Right lung (tissue), 5 donors: ENCODE measurements around the gene C22orf23. TPM values are rescaled to one million over a fixed set of nuclear protein-coding genes. Genes with fewer than 3 reads are reported as not detected.
"Not testable (repeated sequence)": the region's sequence is repeated elsewhere in the genome, so short reads cannot be mapped to it uniquely, and the experiment has no call there.

Source experiments
- DNase-seq, 2 donors: peaks; one replicate each; pipeline ENCODE4 v3.0.0-alpha.2; 2013
- polyA plus RNA-seq, 5 donors: library from polyadenylated mRNA; unstranded; fragments of 120-200 nt; gene quantifications; one replicate each; pipeline versions ENCODE4 v1.2.1 to v1.2.3, GENCODE V29; 2013; ENCODE audit warnings: inconsistent platforms in 1 of 5, low replicate concordance in 1 of 5; ENCODE audit not compliant: insufficient read length in 5 of 5, insufficient read depth in 1 of 5

The C22orf23 gene
- polyA plus RNA-seq, 5 donors, result 3.9 to 6.8 (median 4.4) TPM

DNA sequence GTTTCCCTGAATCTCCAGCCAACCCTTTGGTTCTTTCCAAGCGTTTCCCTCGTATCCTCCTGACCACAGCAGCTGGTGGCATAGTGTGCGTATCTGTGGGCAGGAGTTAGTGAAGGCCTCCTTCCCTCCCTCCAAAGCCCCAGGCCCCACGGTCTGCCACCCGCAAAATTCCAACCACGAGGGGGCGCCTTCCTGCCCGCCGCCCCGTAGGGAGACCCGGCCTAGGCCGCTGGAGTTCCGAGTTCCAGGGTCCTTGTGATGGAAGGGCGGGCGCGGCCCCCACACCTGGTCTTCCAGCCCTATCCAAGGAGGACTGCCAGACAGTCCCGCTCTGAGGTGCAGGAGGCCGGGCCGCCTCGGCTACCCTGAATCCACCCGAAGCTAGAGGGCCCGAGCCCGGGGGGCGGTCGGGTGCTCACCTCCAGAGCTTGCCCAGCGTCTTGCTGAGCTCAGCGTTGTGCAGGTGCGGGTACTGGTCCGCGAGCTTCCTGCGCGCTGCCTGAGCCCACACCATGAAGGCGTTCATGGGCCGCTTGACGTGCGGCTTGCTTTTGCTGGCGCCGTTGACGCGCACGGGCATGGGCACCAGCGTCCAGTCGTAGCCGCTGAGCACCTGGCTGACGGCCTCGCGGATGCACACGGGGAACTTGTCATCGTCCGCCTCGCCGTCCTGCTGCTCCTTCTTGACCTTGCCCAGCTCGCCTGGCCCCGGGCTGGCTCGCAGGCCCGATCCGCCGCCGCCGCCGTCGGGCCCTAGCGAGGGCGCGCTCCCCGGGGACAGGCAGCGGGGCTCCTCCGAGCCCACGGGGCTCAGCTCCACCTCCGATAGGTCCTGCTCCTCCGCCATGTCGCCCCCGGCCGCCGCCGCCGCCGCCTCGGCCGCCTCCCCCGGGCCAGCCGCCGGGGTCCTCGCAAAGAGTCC is 29.8 kb upstream of the C22orf23 start:
- DNase-seq, result no peak

DNA sequence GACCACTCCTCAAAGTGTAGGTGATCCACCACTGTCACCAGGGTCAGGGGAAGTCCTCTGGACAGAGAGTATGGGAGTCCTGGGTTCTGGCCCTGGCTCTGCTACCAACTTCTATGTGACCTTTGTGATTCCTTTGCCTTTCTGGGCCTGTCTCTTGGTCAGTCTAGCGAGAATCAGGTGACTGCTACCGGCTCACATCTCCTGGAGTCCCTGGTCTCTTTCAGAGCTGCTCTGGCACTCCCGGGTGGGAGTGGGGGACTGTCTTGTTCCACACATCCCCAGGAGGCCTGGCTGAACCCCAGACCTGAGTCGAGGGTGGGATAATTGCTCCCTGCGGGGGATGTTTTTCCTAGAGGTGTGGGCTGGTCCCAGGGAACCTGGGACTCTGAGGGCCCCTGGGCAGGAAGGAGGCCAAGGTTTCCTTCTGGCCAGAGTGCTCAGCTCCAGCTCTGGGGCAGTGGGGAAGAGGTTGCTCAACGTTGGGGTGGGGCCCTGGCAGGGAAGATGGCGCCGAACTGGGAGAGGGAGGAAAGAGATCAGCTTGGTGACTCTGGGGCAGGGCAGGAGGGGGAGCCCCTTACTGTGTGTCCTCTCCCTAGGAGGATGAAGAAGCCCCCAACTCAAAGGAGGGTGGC is 28.9 kb upstream of the C22orf23 start:
- DNase-seq, result no peak

DNA sequence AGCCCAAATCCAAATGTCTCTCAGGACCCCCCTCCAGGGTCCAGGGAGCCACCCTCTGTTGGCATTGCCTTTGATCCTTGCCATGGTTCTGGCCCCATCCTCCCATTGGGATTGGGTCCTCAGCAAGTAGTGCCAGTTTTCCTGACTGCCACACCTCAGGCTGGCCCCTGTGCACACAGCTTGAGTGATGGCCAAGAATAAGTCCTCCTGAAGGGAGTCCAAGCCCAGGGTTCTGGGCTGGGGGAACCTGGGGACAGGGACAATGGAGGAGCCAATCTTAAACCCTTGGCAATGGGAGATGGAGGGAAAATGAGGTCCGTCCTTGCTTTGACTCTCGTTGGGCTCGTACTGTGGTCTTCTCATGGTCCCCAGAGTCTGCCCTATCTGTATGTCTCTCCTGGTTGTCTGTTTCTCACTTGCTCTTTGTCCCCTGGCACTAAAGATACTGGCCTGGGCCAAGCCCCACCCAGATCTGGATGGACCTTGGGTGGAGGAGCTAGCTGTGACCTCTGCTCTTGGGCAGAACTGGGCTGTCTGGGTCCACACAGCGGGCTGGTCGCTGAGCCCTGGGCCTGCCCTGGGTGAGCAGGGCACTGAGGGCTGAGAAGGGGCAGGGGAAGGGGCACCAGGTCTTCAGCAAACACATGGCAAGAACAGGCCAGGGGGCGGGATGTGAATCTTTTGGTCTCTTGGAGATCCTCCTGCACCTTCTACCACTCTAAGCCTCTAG is 28.0 kb upstream of the C22orf23 start:
- no peak for DNase-seq

DNA sequence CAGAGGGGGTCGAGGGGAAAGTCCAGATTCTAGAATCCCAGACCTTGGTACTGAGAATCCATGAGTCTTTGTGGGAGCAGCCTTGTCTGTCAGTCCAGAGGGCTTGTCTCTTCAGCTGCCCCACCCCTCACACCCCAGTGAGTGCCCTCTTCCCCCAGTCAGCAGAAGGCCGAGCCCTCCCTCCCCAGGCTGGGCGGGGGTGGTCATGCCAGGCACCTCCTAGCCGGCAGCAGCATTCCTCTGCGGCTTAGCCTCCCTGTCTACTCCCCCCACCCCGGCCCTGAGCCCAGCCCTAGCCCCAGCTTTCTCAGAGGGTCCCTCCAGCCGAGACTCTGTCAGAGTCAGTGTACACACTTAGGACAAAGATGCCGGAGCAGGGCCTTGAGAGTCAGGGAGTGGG is 26.4 kb upstream of the C22orf23 start:
- DNase-seq, result no peak

DNA sequence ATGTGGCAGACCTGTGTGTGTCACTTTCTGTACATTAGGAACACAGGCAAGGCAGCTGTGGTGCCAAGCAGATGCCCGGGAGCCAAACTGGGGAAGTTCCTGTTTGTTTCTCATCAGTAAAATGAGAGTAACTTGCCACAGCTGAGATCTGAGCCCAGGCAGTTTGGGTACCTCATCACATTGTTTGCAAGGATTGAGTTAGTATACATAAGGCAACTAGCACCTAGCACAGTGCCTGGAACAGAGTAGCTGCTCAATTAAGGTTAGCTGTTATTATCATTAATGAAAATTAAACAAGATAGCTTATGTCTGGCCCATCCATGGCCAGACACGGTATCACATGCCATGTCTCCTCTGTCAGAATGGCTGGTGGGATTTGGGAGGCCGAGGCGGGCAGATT is 23.1 kb upstream of the C22orf23 start:
- no peak for DNase-seq

DNA sequence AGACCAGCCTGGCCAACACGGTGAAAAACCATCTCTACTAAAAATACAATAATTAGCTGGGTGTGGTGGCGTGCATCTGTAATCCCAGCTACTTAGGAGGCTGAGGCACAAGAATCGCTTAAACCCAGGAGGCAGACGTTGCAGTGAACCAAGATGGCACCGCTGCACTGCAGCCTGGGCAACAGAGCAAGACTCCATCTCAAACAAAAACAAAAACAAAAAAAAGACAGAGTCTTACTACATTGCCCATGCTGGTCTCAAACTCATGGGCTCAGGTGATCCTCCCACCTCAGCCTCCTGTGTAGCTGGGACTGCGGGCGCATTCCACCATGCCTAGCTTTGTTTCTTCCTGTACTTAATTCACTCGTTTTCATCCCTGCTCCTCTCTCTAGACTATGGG is 22.6 kb upstream of the C22orf23 start:
- not testable (repeated sequence) for DNase-seq

DNA sequence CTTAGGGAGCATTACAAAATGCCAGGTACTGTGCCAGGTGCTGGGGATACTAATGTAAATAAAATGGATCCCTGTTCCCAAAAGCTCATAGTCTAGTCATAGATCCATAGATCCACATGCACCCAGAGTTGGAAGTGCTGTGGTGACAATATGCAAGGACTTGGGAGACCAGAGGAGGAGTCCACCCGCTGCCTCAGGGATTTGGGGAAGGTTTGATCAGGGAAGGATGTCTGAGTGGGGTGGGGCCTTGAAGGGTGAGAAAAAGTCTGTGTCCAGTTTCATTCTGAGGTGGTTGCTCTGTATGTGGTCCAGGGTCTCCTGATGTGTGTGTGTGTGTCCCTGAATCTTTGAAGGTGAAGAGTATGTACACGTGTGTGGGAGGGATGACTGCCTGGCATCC is 21.8 kb upstream of the C22orf23 start:
- DNase-seq, result no peak

DNA sequence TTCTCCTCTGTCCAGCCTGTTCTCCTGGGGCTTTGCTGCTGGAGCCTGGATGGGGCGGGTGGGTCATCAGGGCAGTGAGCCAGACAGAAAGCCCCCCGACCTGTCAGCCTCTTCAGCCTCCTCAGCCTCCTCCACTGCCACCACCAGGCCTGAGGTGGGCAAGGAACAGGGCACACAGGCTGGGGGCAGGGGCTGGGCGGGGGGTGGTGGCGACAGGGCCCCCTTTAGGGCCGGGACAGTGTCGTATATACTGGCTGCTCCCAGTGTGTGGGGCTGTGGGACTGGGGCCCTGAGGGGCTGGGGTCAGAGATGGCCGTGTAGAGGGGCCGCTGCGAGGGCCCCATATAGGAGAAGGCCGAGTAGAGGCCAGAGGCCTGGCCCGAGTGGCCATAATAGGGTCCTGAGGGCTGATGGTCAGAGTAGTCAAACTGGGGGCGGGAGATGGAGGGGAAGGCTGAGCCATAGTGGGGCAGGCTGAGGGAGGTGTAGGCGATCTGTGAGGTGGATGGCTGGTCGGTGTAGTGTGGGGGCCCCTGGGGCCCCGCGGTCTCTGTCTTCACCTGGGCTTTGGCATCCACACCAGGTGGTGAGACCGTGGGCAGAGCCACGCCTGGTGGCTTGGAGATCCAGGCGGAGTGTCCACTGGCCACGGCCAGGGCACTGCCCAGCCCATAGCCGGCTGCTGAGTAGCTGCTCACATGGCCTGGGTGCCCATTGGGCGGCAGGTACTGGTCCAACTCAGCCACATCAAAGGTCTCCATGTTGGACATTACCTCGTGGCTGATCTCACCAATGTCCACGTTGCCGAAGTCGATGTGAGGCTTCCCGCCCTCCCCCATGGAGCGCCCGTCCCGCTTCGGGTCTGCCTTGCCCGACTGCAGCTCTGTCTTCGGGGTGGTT is 20.1 kb upstream of the C22orf23 start:
- no peak for DNase-seq

DNA sequence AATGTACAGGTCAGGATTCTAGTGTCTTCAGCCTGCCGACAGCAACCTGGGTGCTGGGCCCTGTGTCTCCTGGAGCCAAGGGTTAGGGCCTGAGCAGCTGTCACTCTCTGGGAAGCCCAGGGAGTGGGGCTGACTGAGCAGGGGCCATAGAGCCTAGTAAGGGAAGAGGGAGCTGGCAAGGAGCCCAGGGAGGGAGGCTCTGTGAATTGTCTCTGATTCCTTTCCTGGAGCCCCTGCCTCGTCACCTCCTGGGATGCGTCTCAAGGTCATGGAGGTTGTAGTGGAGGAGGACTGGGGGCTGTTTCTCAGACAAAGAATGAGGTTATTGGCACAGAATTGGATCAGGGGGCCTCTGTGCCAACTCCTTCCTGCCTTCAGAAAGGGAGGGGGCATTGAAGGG is 19.1 kb upstream of the C22orf23 start:
- no peak for DNase-seq

DNA sequence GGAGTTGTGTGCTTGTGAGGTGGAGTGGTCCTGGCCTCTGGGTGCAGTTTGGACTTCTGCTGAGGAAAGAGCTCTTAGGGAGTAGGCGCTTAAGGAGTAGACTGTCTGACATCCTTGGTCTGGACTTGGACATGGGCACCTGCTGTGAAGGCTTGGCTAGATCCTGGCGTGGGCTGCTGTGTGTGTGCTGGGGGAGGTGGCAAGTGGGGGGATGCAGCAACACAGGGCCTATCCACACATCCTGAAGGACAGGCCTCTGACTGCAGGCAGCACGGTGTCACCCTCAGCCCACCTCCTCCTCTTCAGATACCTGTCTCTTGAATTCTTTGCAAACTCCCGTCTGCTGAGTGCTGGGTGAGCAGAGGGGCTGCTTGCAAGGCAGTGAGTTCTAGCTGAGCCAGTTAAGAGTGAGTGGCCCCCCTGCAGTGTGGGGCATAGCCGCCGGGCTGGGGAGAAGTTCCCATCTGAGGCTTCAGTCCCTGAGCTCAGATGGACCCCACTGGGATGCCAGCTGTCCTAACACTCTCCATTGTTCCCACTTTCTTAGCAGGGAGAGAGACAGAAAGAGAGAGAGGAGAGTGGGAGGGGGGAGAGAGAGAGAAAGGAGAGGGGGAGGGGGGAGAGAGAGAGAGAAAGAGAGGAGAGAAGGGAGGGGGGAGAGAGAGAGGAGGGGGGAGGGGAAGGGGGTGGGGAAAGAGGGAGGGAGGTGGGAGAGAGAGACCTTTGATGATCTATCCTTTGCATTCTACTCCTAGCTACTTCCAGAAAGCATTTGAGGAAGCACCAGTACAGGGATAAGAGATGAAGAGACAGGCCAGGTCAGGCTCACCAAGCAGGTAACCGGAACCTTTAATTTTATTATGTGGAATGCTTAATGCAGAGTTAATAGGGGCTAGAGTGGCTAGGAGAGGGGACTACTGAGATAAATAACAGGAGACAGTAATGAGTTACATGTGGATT is 18.4 kb upstream of the C22orf23 start:
- DNase-seq, result no peak

DNA sequence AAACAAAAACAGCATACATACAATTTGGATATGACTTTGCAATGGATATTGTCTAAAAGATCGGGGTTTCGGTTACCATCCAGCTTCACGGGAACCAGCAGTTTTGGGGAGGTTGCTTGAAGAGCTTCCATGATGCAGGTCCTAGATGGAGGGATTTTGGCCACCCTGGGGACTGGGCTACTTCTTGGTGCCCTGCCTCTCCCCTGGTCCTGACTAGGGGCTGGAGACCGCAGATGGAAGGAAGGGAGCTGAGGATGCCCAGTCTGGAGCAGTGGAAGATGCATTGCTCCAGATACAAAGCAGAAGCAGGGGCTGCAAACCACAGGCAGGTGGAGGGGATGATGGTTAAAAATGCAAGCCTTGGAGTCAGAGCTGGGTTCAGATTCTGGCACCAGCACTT is 17.5 kb upstream of the C22orf23 start:
- no peak for DNase-seq

DNA sequence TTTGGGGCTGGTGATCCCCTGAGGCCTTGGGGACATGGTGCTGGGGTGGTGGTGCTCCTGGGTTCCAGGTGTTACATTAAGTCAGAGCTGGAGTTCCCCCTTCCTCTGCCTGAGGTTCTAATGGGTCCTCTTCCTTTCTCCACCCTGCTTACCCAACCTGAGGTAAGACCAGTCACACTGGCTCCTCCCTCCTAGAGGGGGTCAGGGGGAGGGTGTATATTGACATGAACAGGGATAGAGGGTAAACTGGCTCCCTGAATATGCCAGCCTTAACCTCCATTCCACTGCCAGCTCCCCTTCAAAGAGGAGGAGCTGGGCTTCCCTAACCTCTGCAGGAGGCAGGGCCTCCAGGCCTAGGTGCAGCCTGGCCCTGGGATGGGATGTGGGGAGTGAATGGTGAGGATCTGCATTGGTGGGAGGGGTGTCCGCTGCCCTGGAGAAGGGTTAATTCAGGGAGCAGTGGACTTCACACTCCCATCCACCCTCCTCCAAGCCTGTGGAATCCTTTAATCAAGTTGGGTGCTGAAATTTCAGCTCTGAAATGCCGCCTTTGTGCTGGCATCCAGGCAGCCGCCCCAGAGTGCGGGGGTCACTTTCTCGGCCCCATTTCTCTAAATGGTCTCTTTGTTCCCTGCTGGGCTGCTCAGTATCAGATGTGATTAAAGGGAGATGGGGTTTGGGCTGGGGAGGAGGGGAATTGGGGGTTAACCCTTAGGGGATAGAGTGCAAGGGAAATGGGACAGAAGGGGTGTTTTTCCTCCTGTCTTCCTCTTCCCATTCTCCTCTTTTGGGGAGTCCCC is 15.3 kb upstream of the C22orf23 start:
- no peak for DNase-seq

DNA sequence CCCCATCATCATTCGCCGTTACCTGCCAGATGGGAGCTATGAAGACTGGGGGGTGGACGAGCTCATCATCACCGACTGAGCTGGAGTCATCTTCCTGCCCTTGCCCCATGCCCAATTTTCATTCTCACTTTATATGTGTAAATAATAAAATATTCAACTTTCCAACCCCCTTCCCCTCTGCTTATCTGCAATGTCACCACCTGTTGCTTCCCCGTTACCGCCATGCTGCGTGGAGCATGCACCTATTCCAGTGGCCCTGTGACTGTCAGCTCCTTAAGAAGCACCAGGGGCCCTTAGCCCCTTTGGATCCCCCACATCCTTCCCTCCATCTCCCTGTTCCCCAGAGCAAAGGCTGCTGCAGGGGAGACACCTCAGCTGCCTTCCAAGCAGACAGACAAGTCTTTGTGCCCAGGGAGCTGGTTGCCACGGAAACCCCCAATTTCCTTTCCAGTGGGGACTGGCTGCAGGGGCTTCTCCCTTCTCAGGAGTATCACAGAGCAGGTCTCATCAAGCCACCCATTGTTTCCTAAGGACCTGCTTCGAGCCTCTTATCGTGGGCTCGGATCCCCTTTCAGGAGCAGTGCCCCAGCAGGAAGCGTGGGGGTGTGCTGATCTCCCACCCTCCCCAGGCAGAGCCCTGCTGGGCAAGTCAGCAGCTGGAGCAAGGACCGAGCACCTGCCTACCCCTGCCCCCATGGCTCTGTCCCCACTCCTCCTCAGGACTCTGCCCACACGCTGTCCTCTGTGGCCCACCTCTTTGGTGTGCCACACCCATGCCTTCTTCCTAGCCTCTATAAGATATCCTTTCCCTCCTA is 14.4 kb upstream of the C22orf23 start:
- DNase-seq, result no peak

DNA sequence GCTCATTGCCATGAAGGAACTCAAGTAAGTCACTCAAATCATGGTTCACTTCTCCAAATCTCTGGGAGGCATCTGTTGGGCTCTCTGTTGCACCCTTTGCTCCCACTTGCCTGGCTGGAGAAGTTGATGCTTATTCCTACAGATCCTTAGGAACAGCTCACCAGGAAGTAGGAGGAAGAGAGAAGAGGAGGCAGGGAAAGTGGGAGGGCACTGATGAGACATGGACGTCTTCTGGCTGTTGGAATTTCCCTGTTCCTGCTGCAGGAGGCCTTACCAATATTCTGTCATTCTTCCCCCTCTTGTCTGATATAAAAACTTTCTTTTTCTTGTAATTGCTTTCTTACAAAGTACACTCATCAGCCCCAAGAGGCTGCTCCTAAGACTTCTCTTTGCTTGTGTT is 13.7 kb upstream of the C22orf23 start:
- no peak for DNase-seq

DNA sequence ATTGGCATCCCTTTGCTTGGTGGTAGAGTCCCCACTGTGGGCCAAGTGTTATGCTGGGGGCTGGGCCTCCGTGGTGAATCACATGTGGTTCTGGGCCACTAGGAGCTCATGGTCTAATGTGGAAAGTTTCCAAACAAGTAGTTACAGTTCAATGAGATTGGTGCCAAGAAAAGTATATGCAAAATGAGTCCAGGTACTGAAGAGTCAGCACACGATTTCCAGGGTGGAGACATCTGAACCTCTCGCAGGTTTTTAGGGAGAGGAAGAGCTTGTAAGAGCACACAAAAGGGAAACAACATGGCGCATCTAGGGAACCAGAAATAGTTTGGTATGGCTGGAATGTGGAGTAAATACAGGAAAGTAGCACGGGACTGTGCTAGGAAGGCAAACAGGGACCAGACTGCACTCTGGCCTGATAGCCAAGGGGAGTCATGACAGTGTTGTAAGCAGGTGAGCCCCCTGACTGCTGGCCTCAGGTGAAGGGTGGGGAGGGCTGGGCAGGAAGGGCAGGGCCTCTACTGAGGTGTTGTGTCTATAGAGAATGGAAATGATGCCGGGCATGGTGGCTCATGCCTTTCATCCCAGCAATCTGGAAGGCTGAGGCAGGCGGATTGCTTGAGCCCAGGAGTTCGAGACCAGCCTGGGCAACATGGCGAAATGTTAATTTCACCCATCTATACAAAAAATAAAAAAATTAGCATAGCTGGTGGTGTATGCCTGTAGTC is 12.7 kb upstream of the C22orf23 start:
- DNase-seq, result no peak

DNA sequence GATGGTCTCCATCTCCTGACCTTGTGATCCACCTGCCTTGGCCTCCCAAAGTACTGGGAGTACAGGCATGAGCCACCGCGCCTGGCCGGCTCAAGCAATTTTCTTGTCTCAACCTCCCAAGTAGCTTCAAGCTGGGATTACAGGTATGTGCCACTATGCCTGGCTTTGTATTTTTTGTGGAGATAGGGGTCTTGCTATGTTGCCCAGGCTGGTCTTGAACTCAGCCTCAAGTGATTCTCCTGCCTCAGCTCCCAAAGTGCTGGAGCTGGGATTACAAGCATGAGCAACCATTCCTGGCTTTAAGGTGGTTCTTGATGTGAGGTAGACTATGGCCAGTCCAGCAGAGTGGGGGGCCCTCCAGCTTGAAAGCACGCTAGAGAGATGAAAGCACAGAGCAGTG is 7.7 kb upstream of the C22orf23 start:
- no peak for DNase-seq

DNA sequence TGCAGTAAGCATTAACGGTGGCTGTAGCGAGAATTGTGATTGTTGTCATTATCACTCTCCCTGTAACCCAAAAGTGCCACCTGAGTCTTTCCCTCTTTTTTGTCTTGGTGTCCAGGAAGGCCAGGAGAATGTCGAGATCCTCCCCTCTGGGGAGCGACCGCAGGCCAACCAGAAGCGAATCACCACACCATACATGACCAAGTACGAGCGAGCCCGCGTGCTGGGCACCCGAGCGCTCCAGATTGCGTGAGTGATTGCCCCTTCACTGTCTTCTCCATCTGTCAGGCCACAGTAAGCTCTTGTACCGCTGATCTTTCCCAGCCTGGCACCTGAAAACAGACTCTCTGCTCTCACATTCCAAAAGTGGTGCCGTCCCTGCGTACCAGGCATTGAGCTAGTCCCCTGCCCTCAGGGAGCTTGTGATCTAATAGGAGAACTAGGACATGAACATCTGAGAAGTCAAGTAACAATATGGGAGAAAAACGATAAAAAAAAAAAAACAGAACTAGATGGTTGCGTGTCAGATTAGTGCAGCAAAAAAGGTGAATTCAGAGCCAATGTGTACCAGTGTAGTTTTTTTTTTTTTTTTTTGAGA is 5.9 kb upstream of the C22orf23 start:
- DNase-seq, result no peak

DNA sequence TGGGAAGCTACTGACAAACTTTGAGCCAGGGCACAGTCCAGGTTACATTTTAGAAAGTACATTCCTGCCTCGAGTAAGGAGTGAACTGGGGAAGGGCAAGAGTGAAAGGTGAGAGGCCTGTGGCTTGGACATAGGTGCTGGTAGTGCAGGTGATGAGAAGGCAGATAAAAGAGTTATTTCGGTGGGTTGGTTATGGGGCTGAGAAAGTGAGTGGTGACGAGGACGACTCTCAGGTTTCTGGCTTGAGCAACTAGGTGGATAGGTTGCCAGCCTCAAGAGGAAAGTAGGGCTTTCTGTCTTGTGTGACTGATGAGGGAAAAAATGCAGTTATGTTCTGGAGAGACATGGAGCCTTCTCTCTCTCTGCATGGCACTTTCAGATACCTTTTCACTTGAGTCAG is 3.8 kb upstream of the C22orf23 start:
- no peak for DNase-seq
